Omental fat pad (tissue), 4 donors: Measurements from ENCODE around the gene ERGIC1. TPM values are rescaled to one million over a fixed set of nuclear protein-coding genes. Genes with fewer than 3 reads are reported as not detected.

ENCODE experiments used
- ATAC-seq: fragments of 150-250 bp; one replicate; pipeline ENCODE4 v1.9.1; 2016; ENCODE audit warnings: mild to moderate bottlenecking, moderate library complexity; ENCODE audit not compliant: low FRiP score
- DNase-seq: peaks from one replicate; pipeline ENCODE4 v3.0.0-alpha.2; 2019; ENCODE audit warnings: low spot score
- total RNA-seq, 4 donors: library from RNA; depleted of rRNA; stranded (reverse); fragments of >200 nt; gene quantifications; one replicate each; pipeline ENCODE4 v1.1.0, GENCODE V29; 2016
- TF ChIP-seq, protein P1 (sequence below), 3 donors: fragments of 450-650 bp; IDR thresholded peaks; one replicate each; pipeline ENCODE4 v1.5.1; 2016 to 2017; ENCODE audit warnings: antibody characterized with exemption in 3 of 3, mild to moderate bottlenecking in 3 of 3, moderate library complexity in 2 of 3

ERGIC1 gene
- total RNA-seq, 4 donors from 2014 or later = 98.8 to 227 (median 129) TPM

DNA sequence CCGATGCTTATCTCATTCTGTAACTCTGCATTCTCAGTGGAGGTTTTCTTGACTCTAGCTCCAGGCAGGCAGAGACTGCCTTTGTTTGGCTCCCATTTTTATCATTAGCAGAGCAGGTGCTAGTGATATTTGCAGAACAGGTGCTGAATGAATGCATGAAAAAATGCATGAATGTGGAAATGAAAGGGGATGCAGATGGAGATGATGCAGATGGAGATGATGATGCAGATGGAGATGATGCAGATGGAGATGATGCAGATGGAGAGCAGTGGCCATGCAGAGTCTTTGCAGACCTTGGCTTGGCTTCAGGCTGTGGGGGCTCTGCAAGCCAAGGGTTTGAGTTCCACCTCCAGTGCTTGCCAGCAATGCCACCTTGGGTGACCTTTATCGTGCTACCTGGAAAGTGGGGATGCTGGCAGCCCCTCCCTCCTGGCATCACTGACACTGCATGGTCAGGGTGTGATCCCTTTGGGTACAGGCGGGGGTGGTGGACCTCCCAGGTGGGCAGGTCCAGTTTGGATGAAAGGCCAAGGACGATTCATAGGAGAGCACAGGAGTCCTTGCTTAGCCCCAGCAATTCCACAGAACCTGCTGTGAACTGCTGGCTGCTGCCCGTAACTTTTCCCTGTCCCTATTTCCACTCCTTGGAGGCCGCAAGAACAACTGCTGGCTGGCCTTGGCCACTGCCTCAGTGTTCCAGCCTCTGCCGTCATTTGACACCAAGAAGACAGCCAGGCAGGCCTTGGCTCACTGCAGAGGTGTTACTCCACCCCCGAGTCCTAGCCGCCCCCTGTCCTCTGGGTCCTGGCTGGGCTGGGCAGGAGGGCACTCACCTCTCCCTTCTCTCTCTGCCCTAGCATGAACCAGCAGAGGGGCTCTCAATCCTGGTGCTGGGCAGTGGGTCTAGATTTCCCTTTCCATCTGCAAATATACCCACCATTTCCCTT lies 33.0 kb downstream of the ERGIC1 start:
- ATAC-seq (no peak), DNase-seq (no peak)
- TF ChIP-seq, protein P1, sequence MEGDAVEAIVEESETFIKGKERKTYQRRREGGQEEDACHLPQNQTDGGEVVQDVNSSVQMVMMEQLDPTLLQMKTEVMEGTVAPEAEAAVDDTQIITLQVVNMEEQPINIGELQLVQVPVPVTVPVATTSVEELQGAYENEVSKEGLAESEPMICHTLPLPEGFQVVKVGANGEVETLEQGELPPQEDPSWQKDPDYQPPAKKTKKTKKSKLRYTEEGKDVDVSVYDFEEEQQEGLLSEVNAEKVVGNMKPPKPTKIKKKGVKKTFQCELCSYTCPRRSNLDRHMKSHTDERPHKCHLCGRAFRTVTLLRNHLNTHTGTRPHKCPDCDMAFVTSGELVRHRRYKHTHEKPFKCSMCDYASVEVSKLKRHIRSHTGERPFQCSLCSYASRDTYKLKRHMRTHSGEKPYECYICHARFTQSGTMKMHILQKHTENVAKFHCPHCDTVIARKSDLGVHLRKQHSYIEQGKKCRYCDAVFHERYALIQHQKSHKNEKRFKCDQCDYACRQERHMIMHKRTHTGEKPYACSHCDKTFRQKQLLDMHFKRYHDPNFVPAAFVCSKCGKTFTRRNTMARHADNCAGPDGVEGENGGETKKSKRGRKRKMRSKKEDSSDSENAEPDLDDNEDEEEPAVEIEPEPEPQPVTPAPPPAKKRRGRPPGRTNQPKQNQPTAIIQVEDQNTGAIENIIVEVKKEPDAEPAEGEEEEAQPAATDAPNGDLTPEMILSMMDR (IDR thresholded peaks at IDR 0.05) = no peak

DNA sequence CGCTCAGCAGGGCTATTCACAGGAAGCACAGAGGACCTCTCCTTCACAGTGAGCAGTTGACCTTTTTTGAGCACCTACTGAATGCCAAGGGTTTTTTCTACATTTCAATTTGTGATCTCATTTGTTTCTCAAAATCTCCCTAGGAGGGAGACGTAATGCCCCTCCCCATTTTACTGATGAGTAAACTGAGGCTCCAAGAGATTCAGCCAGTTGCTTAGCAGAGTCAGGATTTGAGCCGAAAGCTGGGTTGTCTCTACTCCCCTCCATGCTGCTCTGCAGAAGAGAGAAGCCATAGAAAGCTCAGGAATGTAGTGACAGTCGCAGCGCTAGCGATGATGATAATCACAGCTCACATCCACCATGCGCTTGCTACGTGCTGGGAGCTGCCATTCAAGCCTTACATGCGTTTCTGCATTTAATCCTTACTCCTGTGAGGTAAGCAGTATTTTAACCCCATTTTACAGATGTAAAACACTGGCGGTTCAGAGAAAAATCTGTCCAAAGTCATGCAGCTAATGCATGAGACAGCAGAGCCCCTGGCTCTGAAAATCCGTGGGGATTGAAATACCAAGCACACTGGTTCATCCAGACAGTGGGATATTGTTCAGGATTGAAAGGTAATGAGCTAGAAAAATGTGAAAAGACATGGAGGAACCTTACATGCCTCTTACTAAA lies 33.8 kb downstream of the ERGIC1 start:
- no peak for ATAC-seq
- no peak for DNase-seq
- TF ChIP-seq, protein P1 (IDR thresholded peaks at IDR 0.05) = no peak

DNA sequence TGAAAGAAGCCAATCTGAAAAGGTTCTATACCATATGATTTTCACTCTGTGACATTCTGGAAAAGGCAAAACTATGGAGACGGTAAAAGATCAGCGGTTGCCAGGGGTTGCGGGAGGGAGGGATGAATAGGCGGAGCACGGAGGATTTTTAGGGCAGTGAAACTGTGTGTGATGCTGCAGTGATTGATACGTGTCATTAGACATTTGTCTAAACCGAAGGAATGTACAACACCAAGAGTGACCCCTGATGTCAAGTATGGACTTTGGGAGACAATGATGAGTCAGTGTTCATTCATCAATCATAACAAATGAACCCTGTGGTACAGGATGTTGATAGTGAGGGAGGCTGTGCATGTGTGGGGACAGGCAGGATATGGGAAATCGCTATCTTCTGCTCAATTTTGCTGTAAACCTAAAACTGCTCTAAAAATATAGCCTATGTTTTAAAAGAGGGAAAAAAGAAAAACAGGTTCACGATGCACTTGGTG lies 34.4 kb downstream of the ERGIC1 start:
- TF ChIP-seq, protein P1 (IDR thresholded peaks at IDR 0.05) = no peak
- ATAC-seq (no peak), DNase-seq (no peak)

DNA sequence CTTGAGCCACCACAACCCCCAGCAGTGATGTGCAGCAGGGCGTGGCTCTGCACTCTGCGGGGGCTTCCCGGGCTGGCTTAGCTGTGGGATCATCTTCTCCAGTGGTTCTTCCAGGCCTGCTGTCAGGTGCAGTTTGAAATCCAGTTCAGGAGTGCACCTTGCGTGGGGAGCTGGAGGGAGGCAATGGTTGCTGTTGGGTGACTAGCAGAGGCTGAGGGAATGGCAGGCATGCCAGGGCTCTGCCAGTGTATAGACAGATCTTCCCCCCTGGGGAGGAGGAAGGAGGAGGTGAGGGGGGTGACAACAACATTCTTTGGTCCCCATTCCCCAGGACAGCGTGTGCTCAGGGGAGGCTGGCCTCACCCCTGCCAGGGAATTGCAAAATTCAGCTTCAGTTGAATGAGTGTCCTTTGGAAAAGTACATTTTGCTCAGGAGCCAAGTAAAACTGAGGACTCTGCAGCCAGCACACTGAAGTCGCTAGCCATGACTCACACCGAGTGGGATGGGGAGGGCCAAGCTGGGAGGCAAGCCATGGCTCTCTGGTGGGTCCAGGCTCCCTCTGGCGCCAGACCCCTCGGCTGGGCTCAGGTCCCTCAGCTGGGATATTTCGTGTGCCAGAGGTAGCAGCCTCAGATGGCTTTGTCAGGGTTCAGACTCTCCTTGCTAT lies 35.0 kb downstream of the ERGIC1 start:
- TF ChIP-seq, protein P1 (IDR thresholded peaks at IDR 0.05) = no peak
- ATAC-seq (peak; percentile 78), DNase-seq (peak; percentile 62)

DNA sequence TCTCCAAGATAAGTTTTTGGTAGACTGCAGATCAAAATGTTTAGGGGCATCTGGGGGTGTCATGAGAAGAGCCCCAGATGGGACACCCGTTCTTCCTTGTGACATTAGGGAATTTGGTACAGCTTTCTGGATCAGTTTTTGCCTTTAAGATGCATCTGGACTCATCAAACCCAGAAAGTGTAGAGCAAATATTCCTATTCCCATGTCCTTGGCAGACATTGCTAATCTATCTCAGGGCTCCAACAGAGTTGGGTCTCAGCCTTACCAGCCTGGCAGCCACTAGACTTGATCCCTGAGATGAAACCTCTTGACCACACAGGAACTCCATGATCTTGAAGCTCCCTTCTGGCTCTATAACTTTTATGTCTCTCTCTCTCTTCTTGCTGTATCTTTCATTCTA lies 35.6 kb downstream of the ERGIC1 start:
- DNase-seq (no peak), ATAC-seq (no peak)
- TF ChIP-seq, protein P1 (IDR thresholded peaks at IDR 0.05) = no peak

DNA sequence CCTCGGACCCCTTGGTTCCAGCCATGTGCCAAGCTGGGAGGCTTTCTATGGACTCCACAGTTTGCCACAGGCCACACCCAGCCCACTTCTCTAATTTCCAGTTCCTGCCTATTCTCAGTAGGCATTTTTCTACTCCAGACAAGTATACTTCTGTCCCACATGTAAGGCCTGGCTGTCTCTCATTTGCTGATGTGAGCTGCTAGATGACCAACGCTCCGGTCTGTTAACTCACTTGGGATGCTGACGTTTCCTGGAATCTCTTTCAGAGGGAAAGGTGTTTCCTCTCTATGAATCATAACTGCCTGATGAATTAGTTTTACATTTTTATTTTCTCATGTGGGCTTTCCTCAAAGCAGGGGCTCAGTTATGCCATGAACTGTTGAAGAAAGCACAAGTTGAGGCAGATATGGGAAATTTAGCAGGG lies 36.3 kb downstream of the ERGIC1 start:
- peak; percentile 66 for ATAC-seq
- TF ChIP-seq, protein P1 (IDR thresholded peaks at IDR 0.05) = no peak
- DNase-seq = no peak
